ENCODE results near the gene HLA-F. TPM values are rescaled to one million over a fixed set of nuclear protein-coding genes. Genes with fewer than 3 reads are reported as not detected.

HLA-F gene
- total RNA-seq, 4 donors from 2014 or later: 90.4 to 500 (median 306) TPM

- H3K9me3 ChIP-seq: no peaks in the 10 kb centered on the region
- no peak overlapping the region for H3K4me3 ChIP-seq
- TF ChIP-seq EP300 (IDR thresholded peaks at IDR 0.05; ENCODE audit: low read depth): no peak
- no peak for TF ChIP-seq CTCF (IDR thresholded peaks at IDR 0.05)
- TF ChIP-seq POLR2A (IDR thresholded peaks at IDR 0.05): no peak
- TF ChIP-seq POLR2AphosphoS5 (IDR thresholded peaks at IDR 0.05): no peak
- no peaks in the 10 kb centered on the region for H3K36me3 ChIP-seq
- intact Hi-C loops (cut with DNase I; ENCODE audit: low total_unique reads) (no loop called here), in situ Hi-C loops (cut with MboI; ENCODE audit: low pct_ligation_motif_present in 1 of 4, low pct_unique_long_range_greater_than_20kb in 1 of 4, low sequenced_read_pairs in 3 of 4) (no loop called here)
- WGBS, 2 donors (ENCODE audit: low coverage in 1 of 2): 13 to 40% methylated on average over 1 to 2 of the region's 2 CpGs
- no peak for DNase-seq
- H3K4me1 ChIP-seq: peaks cover 0 to 7% (median 2%) of the 10 kb centered on the region in 4 donors
- H3K27ac ChIP-seq: no peak overlapping the region
- H3K27me3 ChIP-seq: peaks cover 8% of the 10 kb centered on the region
Measured at GRCh38 chr6:29757701-29758293, 34.6 kb downstream of the HLA-F start.

- intact Hi-C loops (cut with DNase I; ENCODE audit: low total_unique reads): no loop called here
- WGBS, 2 donors (ENCODE audit: low coverage in 1 of 2): 83% methylated on average over 2 of the region's 2 CpGs; no CpG with 5 or more reads in 1 of the 2 donors
- Histone ChIP-seq H3K9me3 (no peaks in the 10 kb centered on the region), H3K27me3 (peaks cover 8% of the 10 kb centered on the region), H3K4me3 (no peak overlapping the region), H3K4me1 (peaks cover 0 to under 1% (median 0%) of the 10 kb centered on the region in 4 donors), H3K36me3 (no peaks in the 10 kb centered on the region), H3K27ac (no peak overlapping the region)
- DNase-seq: no peak
- TF ChIP-seq POLR2AphosphoS5 (IDR thresholded peaks at IDR 0.05) (no peak), POLR2A (IDR thresholded peaks at IDR 0.05) (no peak), EP300 (IDR thresholded peaks at IDR 0.05; ENCODE audit: low read depth) (no peak), CTCF (IDR thresholded peaks at IDR 0.05) (no peak)
- in situ Hi-C loops (cut with MboI; ENCODE audit: low pct_ligation_motif_present in 1 of 4, low pct_unique_long_range_greater_than_20kb in 1 of 4, low sequenced_read_pairs in 3 of 4): no loop called here
Measured at GRCh38 chr6:29758761-29759160, 35.5 kb downstream of the HLA-F start.

- no peaks in the 10 kb centered on the region for H3K36me3 ChIP-seq
- no peak for DNase-seq
- in situ Hi-C loops (cut with MboI; ENCODE audit: low pct_ligation_motif_present in 1 of 4, low pct_unique_long_range_greater_than_20kb in 1 of 4, low sequenced_read_pairs in 3 of 4): no loop called here
Measured at GRCh38 chr6:29759457-29759856, 36.2 kb downstream of the HLA-F start.

GRCh38 chr6:29760328-29760727, 37.1 kb downstream of the HLA-F start:
- WGBS, 2 donors (ENCODE audit: low coverage in 1 of 2): 72 to 76% methylated on average over 2 of the region's 3 CpGs
- intact Hi-C loops (cut with DNase I; ENCODE audit: low total_unique reads) (no loop called here), in situ Hi-C loops (cut with MboI; ENCODE audit: low pct_ligation_motif_present in 1 of 4, low pct_unique_long_range_greater_than_20kb in 1 of 4, low sequenced_read_pairs in 3 of 4) (no loop called here)
- no peaks in the 10 kb centered on the region for H3K36me3 ChIP-seq
- TF ChIP-seq POLR2AphosphoS5 (IDR thresholded peaks at IDR 0.05) (no peak), CTCF (IDR thresholded peaks at IDR 0.05) (no peak), POLR2A (IDR thresholded peaks at IDR 0.05) (no peak), EP300 (IDR thresholded peaks at IDR 0.05; ENCODE audit: low read depth) (no peak)
- H3K9me3 ChIP-seq: no peaks in the 10 kb centered on the region
- H3K27me3 ChIP-seq: peaks cover 8% of the 10 kb centered on the region
- H3K4me3 ChIP-seq: no peak overlapping the region
- DNase-seq: no peak
- no peaks in the 10 kb centered on the region for H3K4me1 ChIP-seq
- H3K27ac ChIP-seq: no peak overlapping the region

More at GRCh38 chr6:29759457-29759856, 36.2 kb downstream of the HLA-F start:
- Histone ChIP-seq H3K4me1 (no peaks in the 10 kb centered on the region), H3K4me3 (no peak overlapping the region), H3K27ac (no peak overlapping the region), H3K27me3 (peaks cover 8% of the 10 kb centered on the region), H3K9me3 (no peaks in the 10 kb centered on the region)
- TF ChIP-seq CTCF (IDR thresholded peaks at IDR 0.05) (no peak), POLR2AphosphoS5 (IDR thresholded peaks at IDR 0.05) (no peak), POLR2A (IDR thresholded peaks at IDR 0.05) (no peak), EP300 (IDR thresholded peaks at IDR 0.05; ENCODE audit: low read depth) (no peak)
- WGBS, 2 donors (ENCODE audit: low coverage in 1 of 2): 80 to 81% methylated on average over 2 to 5 of the region's 5 CpGs
- intact Hi-C loops (cut with DNase I; ENCODE audit: low total_unique reads): no loop called here
